ENCODE data around the gene BLMH.

GRCh38 chr17:30212750-30213149 is 79.0 kb downstream of the BLMH start:
- TF ChIP-seq TAF1 (conservative IDR thresholded peaks at IDR 0.05) (no peak), RAD21 (IDR thresholded peaks at IDR 0.05) (no peak), YY1 (IDR thresholded peaks at IDR 0.05) (no peak), CTCF (IDR thresholded peaks at IDR 0.05; ENCODE audit: low read depth, low read length, missing input control) (no peak), SP1 (IDR thresholded peaks at IDR 0.05) (no peak)
